Heart left ventricle (tissue), 13 donors: ENCODE data around the gene MYLK4.

ENCODE experiments used
- POLR2A ChIP-seq, 2 donors: fragments of 450-650 bp; IDR thresholded peaks; one replicate each; pipeline ENCODE4 v1.6.1; 2017; ENCODE audit warnings: antibody characterized with exemption in 2 of 2, mild to moderate bottlenecking in 2 of 2, moderate library complexity in 2 of 2
- TF ChIP-seq, protein P1 (sequence below), 12 donors: fragments of 200-600 bp; sonication (generic) in 4 of 12; IDR thresholded peaks; one replicate each; pipeline versions ENCODE4 v1.5.0 to v1.8.0; 2018 to 2022; ENCODE audit warnings: antibody characterized with exemption in 12 of 12, mild to moderate bottlenecking in 5 of 12
- donor health status: ischemic (EF 13 %, LVEDD 7.1; RV severe dilation, severe dysfunction).
- donor health status: DM: no; HTN: yes; CAD: no.
- donor health status: DM: no; HTN: no; CAD: no.
- donor health status: ischemic (EF 25% LVEDD 6.9; RV normal size, moderate dysfunction).
- donor health status: ischemic (EF 25% LVEDD 5.7; RV mildly dilated, moderate dysfunction).
- donor health status: ischemic (EF 35%, LVEDD 5.7; RV mildly dilated, moderate dysfunction).
- donor health status: nonischemic (EF 11% LVEDD 7.7; RV severe dilation, severe dysfunction).
- donor health status: DM: yes; HTN: yes; CAD: no.
- donor health status: PGD.
- donor health status: ischemic (EF 29% LVEDD 5.4; RV normal size, mild dysfunction).
- donor health status: nonischemic (EF 23%, LVEDD 6.1; RV moderate dilation, normal function).

DNA sequence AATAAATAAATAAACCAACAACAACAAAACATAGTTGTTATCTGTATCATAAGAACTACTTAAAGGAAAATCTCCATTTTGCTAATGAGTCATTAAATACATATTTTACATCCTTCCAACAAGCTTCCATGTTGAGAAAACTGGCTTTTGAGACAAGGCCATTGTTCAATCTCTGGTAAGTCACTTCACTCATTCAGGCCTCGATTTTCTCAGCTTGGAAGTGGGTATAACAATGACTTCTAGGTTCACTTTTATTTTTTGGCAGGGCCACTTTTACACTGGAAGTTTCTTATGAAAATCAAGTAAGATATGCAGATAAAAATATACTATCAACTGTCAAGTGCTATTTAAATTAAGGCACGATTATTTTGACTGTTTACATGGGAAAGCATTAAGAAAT is 44.4 kb upstream of the MYLK4 start:
- TF ChIP-seq, protein P1, sequence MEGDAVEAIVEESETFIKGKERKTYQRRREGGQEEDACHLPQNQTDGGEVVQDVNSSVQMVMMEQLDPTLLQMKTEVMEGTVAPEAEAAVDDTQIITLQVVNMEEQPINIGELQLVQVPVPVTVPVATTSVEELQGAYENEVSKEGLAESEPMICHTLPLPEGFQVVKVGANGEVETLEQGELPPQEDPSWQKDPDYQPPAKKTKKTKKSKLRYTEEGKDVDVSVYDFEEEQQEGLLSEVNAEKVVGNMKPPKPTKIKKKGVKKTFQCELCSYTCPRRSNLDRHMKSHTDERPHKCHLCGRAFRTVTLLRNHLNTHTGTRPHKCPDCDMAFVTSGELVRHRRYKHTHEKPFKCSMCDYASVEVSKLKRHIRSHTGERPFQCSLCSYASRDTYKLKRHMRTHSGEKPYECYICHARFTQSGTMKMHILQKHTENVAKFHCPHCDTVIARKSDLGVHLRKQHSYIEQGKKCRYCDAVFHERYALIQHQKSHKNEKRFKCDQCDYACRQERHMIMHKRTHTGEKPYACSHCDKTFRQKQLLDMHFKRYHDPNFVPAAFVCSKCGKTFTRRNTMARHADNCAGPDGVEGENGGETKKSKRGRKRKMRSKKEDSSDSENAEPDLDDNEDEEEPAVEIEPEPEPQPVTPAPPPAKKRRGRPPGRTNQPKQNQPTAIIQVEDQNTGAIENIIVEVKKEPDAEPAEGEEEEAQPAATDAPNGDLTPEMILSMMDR (IDR thresholded peaks at IDR 0.05): no peak
- no peak for TF ChIP-seq POLR2A (IDR thresholded peaks at IDR 0.05)
